ENCODE data around the gene FBXO33.
"Not testable (repeated sequence)": the region's sequence is repeated elsewhere in the genome, so short reads cannot be mapped to it uniquely, and the experiment has no call there.

The FBXO33 gene

GRCh38 chr14:39364509-39364908, 67.7 kb downstream of the FBXO33 start:
- no peak overlapping the region for H3K27ac ChIP-seq
- no peak for TF ChIP-seq CTCF (conservative IDR thresholded peaks at IDR 0.05)

DNA sequence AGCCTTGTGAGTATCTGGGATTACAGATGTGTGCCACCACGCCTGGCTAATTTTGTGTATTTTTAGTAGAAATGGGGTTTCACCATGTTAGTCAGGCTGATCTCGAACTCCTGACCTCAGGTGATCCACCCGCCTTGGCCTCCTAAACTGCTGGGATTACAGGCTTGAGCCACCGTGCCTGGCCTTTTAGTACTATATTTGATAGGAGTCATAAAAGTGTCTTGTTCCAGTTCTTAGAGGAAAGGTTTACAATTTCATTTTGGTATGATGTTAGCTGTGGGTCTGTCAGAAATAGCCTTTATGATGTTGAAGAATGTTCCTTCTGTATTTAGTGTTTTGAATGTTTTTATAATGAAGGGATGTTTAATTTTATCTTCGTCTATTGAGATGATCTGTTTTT, 70.7 kb downstream of the FBXO33 start:
- not testable (repeated sequence) for H3K27ac ChIP-seq

DNA sequence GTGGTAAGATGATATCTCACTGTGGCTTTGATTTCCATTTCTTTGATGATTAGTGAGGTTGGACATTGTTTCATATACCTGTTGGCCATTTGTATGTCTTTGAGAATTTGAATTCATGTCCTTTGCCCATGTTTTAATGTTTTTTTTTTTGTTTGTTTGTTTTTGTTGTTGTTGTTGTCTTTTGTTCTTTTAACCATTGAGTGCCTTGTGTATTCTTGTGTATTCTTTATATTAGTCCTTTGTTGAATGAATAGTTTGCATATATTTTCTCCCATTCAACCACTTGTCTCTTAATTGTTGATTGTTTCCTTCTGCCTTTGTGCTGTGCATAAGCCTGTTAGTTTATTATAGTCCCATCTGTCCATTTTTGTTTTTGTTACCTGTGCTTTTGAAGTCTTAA, 71.9 kb downstream of the FBXO33 start:
- TF ChIP-seq CTCF (conservative IDR thresholded peaks at IDR 0.05) = no peak

DNA sequence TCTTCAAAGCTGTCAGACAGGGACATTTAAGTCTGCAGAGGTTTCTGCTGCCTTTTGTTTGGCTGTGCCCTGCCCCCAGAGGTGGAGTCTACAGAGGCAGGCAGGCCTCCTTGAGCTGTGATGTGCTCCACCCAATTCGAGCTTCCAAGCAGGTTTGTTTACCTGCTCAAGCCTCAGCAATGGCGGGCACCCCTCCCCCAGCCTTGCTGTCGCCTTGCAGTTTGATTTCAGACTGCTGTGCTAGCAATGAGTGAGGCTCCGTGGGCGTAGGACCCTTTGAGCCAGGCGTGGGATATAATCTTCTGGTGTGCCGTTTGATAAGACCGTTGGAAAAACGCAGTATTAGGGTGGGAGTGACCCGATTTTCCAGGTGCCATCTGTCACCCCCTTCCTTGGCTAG, 73.2 kb downstream of the FBXO33 start:
- not testable (repeated sequence) for H3K27ac ChIP-seq

More for the DNA sequence above, 71.9 kb downstream of the FBXO33 start:
- no peak overlapping the region for H3K27ac ChIP-seq

DNA sequence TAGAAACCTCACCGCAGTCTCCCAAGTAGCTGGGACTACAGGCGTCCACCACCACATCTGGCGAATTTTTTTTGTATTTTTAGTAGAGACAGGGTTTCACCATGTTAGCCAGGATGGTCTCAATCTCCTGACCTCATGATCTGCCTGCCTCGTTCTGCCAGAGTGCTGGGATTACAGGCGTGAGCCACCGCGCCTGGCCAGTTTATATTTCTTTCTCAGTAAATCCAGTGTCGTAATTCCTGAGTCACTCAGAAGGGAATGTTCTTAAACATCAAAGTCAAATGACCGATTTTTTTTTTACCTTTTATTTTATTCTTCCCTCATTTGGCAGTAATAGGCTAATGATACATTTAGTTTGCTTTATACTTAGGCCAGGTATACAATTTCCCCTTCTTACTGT, 80.5 kb downstream of the FBXO33 start:
- H3K27ac ChIP-seq = no peak overlapping the region
- no peak for TF ChIP-seq CTCF (conservative IDR thresholded peaks at IDR 0.05)

- no peak for TF ChIP-seq CTCF (conservative IDR thresholded peaks at IDR 0.05)
- no peak overlapping the region for H3K27ac ChIP-seq
Observed at GRCh38 chr14:39350866-39351265, 81.4 kb downstream of the FBXO33 start.

All from VCaP (cell line).